ENCODE results near the gene TMA7.

DNA sequence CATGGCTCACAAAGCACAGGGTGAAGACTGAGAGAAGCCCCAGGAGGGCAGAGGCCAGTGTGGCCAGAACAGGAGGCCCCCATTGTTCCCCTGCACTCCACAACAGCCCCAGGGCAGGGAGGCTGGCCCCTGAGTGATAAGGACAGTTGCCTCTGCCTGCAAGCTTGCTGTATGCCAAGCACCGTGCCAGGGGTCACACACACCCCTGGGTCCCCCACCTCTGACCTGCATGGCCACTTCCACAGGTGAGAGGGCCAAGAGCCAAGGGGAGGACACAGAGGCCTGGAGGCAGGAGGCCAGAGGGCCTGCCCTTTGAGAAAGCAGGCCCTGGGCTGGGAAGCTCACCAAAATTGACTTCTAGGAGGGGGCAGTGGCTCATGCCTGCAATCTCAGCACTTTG is 30.2 kb downstream of the TMA7 start:
- TF ChIP-seq CTCF (IDR thresholded peaks at IDR 0.05) = no peak
- no peak for TF ChIP-seq ZFX (IDR thresholded peaks at IDR 0.05; ENCODE audit: borderline replicate concordance)
